NCI-H2171 treated with DMSO at 0.1 percent for 48 hours (cell line): Measurements from ENCODE around the gene KLF9.
"Not testable (repeated sequence)": the region's sequence is repeated elsewhere in the genome, so short reads cannot be mapped to it uniquely, and the experiment has no call there.

Experiments used
- DNase-seq: peaks from one replicate; lab custom pipeline; 2025; lab: John Stamatoyannopoulos, UW

KLF9 gene

DNA sequence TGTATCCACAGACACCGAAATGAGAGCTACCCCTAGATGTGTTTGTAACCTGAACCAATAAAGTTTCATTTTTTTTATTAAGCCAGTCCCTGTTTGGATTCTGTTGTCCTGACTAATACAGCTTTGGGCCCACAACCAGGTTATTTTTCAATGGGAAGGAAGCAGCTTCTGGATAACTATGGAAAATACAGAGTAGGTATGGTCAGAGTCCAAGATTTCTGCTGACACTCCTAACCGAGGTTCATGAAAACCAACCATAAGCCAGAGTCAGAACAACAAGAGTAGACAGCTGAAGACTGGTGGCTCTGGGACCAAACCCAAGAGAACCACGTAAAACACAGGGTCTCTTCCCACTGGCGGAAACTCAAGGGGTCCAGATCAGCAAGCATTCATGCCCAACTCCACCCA, 10.8 kb downstream of the KLF9 start:
- no peak for DNase-seq

DNA sequence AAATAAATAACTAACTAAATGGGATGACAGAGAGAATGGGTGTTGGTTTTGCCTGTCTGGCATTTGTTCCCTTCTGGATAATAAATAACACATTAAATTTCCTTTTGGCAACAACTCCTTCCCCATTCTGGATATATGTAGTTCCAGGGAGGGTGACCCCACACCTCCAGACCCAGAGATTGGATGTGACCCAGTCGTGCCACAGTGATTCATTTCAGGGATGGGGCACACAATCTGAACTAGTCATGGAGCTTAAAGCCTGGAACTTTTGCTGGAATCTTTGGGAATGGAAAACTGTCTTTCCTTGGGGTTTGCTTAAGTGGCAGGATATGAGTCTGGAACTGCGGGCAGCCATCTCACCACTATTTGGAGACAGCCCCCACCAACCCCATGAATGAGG, 11.3 kb downstream of the KLF9 start:
- no peak for DNase-seq

DNA sequence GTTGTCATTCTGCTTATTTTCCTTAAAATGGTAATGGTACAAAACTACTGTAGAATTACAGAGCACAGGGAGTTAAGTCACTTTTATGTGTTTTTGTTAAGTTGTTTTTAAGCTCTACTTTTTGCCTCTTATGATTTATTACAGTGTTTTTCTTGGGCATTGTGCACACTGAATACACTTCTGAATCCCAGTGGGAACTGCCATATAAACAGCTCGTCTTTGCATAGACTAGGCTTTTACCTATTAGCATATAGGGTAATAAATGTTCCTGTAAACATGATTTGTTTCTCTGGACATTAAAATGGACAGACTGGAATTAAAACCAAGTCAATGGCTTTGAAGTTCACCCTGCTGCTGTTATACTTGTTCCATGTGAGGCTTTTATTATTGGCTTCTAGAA, 12.2 kb downstream of the KLF9 start:
- no peak for DNase-seq

DNA sequence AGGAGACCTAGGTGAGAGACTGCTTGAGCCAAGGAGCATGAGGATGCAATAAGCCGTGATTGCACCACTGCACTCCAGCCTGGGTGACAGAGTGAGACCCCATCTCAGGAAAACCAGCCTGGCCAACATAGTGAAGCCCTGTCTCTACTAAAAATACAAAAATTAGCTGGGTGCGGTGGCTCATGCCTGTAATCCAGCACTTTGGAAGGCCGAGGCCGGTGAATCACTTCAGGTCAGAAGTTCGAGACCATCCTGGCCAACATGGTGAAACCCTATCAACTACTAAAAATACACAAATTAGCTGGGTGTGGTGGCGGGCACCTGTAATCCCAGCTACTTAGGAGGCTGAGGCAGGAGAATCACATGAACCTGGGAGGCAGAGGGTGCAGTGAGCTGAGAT, 13.2 kb downstream of the KLF9 start:
- DNase-seq: not testable (repeated sequence)

DNA sequence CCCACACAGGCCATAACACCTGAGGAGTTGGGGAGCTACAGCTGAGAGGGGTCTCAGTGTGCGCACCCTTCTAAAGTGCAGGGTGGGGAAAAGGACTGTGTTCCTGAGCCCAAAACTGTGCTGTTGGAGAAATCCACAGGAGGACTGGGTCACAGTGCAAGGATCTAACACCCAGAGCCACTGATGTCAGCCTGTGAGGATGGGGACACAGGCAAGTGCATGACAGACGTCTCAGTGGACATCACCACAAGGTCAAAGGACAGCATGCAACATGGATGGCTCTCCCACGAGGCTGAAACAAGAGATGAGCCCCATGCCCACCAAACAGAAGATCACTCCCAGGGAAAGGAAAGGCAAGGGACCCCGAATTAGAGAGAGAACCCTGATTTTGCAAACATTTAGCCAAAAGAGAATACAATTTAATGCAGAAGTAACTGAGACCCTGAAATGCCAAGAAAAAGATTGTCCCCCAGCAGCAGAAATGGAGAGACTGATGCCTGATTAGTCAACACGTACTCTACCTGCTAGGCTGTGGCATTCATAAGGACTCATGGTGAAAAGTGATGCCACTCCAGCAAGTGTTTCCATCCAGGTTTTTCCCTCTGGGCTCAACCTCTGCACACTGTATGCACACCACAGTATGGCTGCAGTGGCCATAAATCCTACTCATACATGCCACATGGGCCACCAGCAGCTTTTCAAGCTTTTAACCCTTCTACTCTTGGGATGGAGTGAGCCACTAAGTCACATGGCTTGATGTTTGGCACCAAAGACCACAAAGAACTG, 14.2 kb downstream of the KLF9 start:
- no peak for DNase-seq

DNA sequence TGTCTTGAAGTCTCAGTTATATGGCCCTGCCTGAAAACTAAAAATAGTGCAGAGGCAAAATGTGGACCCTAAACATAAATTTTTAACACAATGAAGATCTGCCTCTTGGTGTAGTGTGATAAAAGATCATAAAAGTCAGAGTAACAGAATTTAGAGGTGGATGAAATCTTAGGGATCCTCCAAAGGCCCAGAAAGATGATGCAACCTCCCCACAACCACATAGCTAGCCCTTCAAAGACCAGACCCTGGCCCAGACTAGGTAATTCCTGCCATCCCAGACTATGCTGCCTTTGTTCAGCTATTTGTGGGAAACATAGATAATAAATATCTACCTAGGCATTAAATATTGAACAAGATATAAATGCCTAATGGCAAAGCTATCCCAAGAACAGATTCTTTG, 15.3 kb downstream of the KLF9 start:
- DNase-seq: no peak

DNA sequence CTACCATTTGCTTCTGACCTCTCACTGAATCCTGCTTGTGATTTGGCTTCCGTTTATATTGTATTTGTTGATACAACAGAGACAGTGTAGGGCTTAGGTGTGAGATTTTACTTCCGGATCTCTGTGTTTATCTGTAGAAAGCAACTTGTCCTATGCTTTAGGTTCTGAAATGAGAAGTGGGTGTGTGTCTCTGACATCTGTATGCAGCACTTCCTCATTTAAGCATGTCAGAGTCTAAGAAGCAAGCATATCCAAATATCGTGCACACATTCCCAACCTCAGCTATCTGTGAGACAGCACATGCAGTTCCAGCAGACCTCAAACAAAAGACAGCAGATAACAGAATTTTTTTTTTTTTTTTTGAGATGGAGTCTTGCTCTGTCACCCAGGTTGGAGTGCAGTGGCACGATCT, 16.3 kb downstream of the KLF9 start:
- DNase-seq: no peak

DNA sequence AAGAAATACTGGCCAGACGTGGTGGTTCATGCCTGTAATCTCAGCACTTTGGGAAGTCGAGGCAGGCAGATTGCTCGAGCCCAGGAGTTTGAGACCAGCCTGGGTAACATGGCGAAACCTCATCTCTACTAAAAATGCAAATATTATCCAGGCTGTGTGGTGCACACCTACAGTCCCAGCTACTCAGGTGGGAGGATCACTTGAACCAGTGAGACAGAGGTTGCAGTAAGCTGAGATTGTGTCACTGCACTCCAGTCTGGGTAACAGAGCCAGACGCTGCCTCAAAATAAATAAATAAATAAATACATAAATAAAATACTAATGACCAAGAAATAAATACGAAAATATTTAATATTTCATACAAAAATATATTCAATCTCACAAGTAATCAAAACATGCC, 18.8 kb downstream of the KLF9 start:
- no peak for DNase-seq

DNA sequence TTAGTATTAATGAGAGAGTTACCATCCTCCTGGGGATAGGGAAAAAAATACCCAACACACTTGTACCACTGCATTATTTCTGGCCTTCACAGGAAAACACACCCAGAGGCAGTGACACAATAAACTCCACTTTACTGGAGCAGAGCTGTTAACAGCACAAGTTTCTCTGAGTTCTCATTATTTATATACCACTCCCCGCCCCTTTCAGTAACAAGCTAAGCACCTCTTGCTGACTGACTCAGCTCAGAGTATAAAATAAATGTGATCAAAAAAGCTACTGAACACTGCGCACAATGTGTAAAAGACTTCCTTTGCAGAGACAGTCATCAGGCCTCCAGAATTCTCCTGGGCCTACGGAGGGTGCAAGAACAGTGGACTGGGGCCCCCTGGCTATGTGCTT, 21.6 kb downstream of the KLF9 start:
- DNase-seq: no peak

DNA sequence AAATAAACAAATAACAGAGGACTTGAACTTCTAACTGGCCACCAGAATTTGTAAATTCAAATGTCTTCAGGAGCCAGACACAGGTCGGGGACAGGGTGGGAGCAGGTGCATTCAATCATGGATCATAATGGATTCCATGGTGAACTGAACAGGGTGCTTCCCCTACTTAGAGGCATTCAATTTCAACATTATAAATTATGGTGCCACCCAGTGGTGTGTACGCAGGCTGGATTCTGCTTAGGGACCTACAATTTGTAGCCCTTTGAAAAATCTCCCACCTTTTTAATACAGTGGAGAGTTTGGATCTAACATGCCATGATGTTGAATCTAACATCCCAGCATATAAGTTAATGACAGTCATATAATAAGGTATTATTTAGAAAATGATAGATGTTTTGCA, 22.3 kb downstream of the KLF9 start:
- peak; percentile 19 for DNase-seq

DNA sequence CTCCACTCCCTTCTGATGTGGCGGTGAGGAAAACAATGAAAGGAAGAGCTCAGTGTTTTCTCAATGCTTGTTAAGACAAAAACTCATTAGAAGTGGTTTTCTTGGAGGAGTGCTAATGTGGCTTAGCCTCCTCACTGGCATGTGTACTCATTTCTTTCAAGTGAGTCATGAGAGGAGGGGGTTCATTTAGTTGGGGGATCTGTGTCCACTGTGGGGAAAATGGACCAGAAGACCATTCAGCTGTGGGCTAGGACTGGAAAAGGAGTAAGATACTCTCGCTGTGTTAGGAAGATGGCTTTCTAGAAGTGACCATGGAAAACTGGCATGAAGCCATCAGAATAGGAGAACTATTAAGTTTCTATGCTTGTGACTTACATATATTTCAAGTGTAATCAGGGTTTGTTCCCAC, 23.5 kb downstream of the KLF9 start:
- no peak for DNase-seq

DNA sequence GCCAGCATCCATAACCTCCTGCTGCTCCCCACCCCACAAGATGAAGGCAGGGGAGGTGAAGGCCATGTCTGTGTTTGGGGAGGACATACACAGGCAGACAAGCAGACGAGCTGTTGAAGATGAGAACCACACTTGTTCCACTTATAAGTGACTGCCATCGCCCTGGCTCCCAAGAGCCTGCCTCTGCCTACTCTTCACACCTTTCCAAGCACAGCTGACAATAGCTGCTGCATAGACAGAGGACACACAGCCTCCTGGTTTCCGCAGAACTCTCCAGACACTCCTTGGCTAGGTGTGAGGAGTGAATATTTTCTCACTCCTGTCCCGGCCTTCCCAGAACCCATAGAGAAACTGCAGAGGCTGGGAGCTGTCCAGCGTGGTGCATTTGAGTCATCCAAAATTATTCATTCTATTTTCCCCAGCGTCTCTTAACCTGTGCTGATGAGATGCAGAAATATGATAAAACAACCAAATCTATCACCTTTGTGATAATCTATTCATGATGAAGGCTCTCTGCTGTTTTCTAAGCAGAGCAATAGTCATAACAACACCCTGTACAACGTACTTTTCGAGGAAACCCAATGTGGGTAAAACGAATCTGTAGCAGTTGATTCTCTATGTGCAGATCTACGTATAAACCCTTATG, 24.7 kb downstream of the KLF9 start:
- no peak for DNase-seq

DNA sequence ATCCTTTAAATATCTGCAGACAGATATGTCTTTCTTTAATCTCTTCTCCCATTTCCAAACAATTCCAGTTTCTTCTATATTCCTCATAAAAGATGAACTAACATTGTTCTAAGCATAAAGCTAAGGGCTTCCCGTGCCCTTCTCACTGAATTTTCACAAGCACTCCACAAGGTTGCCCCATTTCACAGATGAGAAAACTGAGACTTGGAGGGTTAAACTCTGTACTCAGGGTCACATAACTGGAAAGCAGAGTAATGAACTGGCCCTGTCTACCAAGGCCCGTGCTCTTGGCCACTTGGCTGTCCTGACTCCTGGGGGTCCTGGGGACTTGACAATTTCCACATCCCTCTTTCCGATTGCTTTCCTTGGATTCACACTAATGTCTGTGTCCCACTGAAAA, 25.3 kb downstream of the KLF9 start:
- no peak for DNase-seq

DNA sequence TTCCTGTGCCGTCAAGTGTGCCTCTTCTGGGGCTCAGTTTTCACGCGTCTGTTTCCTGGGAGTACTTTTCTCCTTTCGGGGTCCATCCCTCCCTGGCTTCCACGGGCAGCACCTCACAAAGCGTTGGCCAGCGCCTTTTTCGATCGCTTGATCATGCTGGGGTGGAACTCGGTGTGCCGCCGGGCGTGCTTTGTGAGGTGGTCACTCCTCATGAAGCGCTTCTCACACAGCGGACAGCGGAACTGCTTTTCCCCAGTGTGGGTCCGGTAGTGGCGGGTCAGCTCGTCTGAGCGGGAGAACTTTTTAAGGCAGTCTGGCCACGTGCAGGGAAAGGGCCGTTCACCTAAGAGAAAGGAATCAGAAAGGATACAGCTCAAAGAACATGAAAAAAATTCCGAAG, 26.8 kb downstream of the KLF9 start:
- DNase-seq: no peak

DNA sequence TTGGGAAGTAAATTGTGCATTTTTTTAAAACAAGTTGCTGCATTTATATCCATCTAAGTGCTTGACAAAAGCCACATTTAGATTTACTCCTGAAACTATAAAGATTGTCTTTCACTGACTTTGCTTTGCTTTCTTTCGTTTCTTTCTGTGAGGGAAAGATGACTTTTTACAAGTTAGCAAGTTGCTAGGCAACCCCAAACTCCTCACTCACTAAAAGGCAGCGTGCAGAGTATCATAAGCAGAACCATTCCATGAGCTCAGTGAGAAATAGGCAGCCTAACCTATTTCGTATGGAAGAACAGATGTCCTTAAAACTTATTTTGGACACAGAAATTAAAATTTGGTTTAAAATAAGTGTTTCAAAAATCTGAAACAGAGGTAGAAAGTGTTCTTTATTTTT, 29.0 kb downstream of the KLF9 start:
- DNase-seq: no peak

DNA sequence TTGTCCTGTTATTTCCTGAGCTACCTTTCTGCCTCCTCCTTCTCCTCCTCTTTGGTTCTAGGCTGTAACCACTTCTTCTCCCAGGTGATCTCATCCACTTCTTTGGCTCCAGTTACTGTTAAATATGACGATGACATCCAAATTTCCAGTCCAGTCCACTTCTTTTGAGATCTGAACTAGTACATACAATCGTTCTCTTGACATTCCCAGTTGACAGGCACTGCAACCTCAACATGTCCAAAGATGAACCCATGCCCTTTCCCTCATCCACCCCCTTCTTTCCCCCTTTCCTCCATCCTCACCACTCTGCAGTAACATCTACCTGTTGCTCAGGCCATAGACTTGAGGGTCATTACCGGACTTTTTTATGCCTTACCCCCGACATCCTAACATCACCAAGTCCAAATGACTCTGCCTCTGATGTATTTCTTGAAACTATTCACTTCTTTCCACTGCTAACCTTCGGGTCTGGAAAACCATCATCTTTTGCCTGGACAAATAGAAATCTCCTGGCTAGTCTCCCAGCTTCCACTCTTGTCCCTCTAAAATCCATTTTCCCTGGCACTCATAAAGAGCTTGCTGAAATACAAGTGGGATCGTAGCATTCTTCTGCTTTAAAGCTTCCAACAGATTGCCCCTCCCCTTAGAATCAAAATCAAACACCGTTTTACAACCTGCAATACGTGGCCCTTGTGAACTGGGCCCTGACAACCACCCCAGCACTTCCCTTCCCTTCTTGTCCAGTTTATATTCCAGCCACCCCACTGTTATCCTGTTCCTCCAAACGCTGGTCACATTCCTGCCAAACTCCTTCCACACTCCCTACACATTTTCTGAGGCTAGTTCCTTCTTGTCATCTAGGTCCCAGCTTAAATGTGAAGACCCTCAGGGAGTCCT, 31.5 kb downstream of the KLF9 start:
- no peak for DNase-seq

DNA sequence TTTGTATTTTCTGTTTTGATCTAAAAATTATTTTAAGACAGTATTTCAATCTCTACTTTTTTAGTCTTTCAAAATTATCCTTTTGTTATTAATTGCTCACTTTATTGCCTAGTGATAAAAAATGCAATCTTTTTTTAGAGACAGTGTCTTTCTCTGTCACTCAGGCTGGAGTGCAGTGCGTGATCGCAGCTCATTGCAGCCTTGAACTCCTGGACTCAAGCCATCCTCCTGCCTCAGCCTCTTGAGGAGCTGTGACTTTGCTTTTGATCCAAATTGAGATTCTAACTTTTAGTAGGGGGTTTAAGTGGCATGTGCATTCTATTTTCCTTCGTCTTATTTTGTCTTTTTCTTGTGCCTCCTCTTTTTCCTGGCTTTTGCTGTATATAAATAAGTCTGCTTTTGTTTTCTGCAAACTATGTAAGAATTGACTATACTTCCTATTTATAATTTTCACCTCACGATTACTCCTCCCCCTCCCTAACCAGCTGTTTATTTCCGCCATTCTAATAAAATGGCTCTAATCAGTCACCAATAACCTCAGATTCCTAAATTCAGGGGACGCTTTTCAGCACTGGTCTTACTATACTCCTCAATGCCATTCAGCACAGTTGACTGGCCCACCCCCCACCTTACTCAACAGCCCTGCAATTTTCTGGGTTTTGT, 32.3 kb downstream of the KLF9 start:
- DNase-seq: no peak

DNA sequence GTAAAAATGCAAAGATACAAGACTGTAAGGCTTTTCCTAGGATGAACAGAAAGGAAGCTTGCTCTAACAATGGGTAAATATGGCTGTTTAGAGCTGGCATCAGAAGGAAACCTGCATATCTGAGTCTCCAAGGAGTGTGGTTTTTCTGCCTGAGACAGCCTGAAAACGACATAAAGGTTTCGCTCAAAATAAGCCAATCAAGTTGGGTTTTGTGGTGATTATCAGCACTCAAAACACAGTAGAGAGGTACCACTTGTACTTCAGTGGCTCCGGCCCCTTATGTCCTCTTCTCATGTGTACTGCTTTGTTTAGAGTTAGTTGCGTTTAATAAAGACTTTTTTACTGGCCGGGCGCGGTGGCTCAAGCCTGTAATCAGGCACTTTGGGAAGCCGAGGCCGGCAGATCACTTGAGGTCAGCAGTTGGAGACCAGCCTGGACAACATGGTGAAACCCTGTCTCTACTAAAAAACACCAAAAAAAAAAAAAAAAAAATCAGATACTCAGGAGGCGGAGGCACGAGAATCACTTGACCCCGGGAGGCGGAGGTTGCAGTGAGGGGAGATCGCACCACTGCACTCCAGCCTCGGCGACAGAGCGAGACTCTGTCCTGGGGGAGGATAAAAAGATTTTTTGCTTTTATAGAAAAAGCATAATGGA, 39.4 kb downstream of the KLF9 start:
- DNase-seq: no peak

DNA sequence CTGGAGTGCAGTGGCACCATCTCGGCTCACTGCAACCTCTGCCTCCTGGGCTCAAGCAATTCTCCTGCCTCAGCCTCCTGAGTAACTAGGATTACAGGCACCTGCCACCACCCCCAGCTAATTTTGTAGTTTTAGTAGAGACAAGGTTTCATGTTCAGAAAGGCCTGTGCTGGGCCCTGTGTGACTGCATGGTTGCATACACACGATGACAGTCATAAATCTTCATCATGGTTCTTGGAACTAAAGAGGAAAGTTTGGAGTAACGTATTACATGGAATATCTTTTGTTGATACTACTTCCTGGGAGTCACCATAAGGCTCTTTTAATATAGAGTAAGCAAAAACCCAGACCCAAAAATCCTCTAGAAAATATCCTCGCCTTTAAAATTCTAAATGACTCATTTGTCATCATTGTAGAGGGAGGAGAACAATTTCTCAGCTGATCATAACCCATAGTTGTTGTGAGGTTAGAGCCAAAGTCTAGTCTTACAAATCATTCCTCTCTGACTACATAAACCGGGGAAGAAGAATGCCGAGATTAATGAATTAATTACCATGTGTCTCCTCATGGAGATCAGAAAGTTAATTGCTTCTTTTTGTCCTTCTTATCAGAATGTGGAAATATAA, 47.0 kb downstream of the KLF9 start:
- no peak for DNase-seq

DNA sequence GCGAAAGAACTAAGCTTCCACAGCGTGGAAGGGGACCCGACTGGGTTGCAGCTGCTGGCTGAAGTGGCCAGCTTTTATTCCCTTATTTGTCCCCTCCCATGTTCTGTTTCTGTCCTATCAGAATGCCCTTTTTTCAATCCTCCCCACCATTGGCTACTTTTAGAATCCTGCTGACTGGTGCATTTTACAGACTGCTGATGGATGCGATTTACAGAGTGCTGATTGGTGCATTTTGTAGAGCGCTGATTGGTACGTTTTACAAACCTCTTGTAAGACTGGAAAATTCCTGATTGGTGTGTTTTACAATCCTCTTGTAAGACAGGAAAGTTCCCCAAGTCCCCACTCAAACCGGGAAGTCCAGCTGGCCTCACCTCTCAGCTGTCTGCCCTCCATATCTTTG, 50.7 kb downstream of the KLF9 start:
- no peak for DNase-seq

DNA sequence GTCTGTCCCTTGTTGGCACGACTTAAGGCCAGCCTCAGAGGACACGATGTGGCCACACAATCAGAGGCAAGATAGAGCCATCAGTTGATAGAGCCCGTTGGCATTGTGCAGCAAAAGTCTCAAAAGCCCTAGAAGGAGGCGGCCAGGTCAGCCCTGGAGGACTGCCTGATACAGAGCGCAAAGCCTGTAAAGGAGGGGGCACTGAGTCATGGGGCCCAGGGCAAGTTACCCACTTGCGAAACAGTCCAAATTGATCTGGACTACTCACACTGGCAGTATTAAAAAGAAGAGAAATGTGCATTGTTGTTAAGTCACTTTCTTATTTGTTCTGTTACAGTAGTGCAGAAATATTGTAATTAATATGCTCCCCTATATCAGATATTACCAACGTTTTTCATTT, 51.5 kb downstream of the KLF9 start:
- no peak for DNase-seq
